ENCODE measurements around the gene CENATAC.
"Not testable (repeated sequence)": the region's sequence is repeated elsewhere in the genome, so short reads cannot be mapped to it uniquely, and the experiment has no call there.

The CENATAC gene

GRCh38 chr11:118997627-118998387 is at the start of gene CENATAC:
Gene CENATAC (plus strand): TSS chr11:118998138. CDS start chr11:118998198, 60 bp downstream.
- DNase-seq: peak; percentile 95 to 98

GRCh38 chr11:118953265-118953664 is 44.7 kb upstream of the CENATAC start:
- DNase-seq: no peak

GRCh38 chr11:118953976-118954375 is 44.0 kb upstream of the CENATAC start:
- DNase-seq: not testable (repeated sequence)

- peak; percentile 93 to 94 for DNase-seq
Measured at GRCh38 chr11:118956094-118956846, 41.7 kb upstream of the CENATAC start, which contains the start of gene UPK2. Gene UPK2 (plus strand): TSS chr11:118956298. CDS start chr11:118956351, 53 bp downstream.

- DNase-seq: no peak
Measured at GRCh38 chr11:118956847-118957469, 41.0 kb upstream of the CENATAC start.

GRCh38 chr11:118957549-118957948 is 40.4 kb upstream of the CENATAC start:
- DNase-seq: no peak

- no peak for DNase-seq
Measured at GRCh38 chr11:118957968-118958367, 40.0 kb upstream of the CENATAC start.

GRCh38 chr11:118958577-118958976 is 39.4 kb upstream of the CENATAC start:
- DNase-seq: no peak

GRCh38 chr11:118961189-118961588 is 36.7 kb upstream of the CENATAC start:
- DNase-seq: no peak

- no peak for DNase-seq
Measured at GRCh38 chr11:118961591-118961990, 36.3 kb upstream of the CENATAC start.

- not testable (repeated sequence) for DNase-seq
Measured at GRCh38 chr11:118969508-118969907, 28.4 kb upstream of the CENATAC start.

GRCh38 chr11:118971646-118972045 is 26.3 kb upstream of the CENATAC start, which contains the start of gene FOXR1:
Gene FOXR1 (plus strand): TSS chr11:118971761. CDS start chr11:118971932, 171 bp downstream.
- DNase-seq: no peak

GRCh38 chr11:118973985-118974384 is 24.0 kb upstream of the CENATAC start:
- no peak for DNase-seq

GRCh38 chr11:118975771-118976709 is 21.9 kb upstream of the CENATAC start:
- no peak for DNase-seq

- no peak for DNase-seq
Measured at GRCh38 chr11:118979434-118979833, 18.5 kb upstream of the CENATAC start.

- DNase-seq: no peak
Measured at GRCh38 chr11:118980191-118980881, 17.6 kb upstream of the CENATAC start.

- DNase-seq: not testable (repeated sequence)
Measured at GRCh38 chr11:118984337-118984736, 13.6 kb upstream of the CENATAC start.

- DNase-seq: no peak
Measured at GRCh38 chr11:118984825-118985224, 13.1 kb upstream of the CENATAC start.

- no peak for DNase-seq
Measured at GRCh38 chr11:118988280-118988679, 9.7 kb upstream of the CENATAC start.

GRCh38 chr11:118991486-118992038 is 6.4 kb upstream of the CENATAC start:
- not testable (repeated sequence) for DNase-seq

Measured in stimulated activated CD4-positive, alpha-beta T cell treated with anti-CD3 and anti-CD28 coated beads, Interleukin-2, amount 100 ng/mL, for 24 hours (primary cell).